H1 (cell line): ENCODE results near the gene UTP3. TPM values are rescaled to one million over a fixed set of nuclear protein-coding genes. Genes with fewer than 3 reads are reported as not detected.

Source experiments
- CTCF ChIA-PET: fragments of 300-600 bp; sonication (Branson Sonifier 250); formaldehyde crosslinking; loops from one replicate; lab custom pipeline; 2021; ENCODE audit not compliant: partially characterized antibody; lab: Charles Lee
- POLR2A ChIA-PET: fragments of 300-600 bp; sonication (Branson Sonifier 250); formaldehyde crosslinking; loops from one replicate; lab custom pipeline; 2021; ENCODE audit warnings: inconsistent platforms; ENCODE audit not compliant: partially characterized antibody; lab: Charles Lee
- DNase-seq, 2 experiments: peaks; one replicate each; pipeline versions ENCODE4 v3.0.0 to v3.0.0-alpha.2; 2010 to 2022; ENCODE audit warnings: low spot score in 2 of 2, low read depth in 1 of 2, mixed read lengths in 1 of 2
- FAIRE-seq: peaks from 2 replicates; lab custom pipeline; 2011; peaks lifted over from hg19 to GRCh38; lab: Jason Lieb, UNC
- H2AFZ ChIP-seq: 2 replicates; pipeline ENCODE4 v1.8.1; 2012; ENCODE audit warnings: low read length, inconsistent platforms
- H2AK5ac ChIP-seq: 2 replicates; pipeline ENCODE4 v1.6.1; 2013; ENCODE audit warnings: low read depth, low read length
- H2BK120ac ChIP-seq: replicated peaks from 2 replicates; pipeline ENCODE3; 2013; ENCODE audit warnings: low read depth, low read length, inconsistent platforms
- H2BK12ac ChIP-seq: 2 replicates; pipeline ENCODE4 v1.6.1; 2013; ENCODE audit warnings: low read depth, low read length
- H2BK15ac ChIP-seq: 2 replicates; pipeline ENCODE4 v1.6.1; 2013; ENCODE audit warnings: low read length
- H2BK20ac ChIP-seq: 2 replicates; pipeline ENCODE4 v1.6.1; 2013; ENCODE audit warnings: low read length
- H2BK5ac ChIP-seq: 2 replicates; pipeline ENCODE4 v1.6.1; 2013; ENCODE audit warnings: low read depth, low read length
- H3K14ac ChIP-seq: 2 replicates; pipeline ENCODE4 v1.6.1; 2013; ENCODE audit warnings: inconsistent platforms; ENCODE audit not compliant: insufficient read length
- H3K18ac ChIP-seq: 2 replicates; pipeline ENCODE4 v1.6.1; 2013; ENCODE audit warnings: low read length; ENCODE audit errors: extremely low read depth
- H3K23ac ChIP-seq: 2 replicates; pipeline ENCODE4 v1.6.1; 2013; ENCODE audit warnings: inconsistent platforms; ENCODE audit not compliant: insufficient read length
- H3K23me2 ChIP-seq: 2 replicates; pipeline ENCODE4 v1.6.1; 2013; ENCODE audit warnings: low read depth, low read length
- H3K27ac ChIP-seq: 2 replicates; pipeline ENCODE4 v1.6.1; 2011; ENCODE audit warnings: low read depth, low read length, inconsistent platforms
- H3K27me3 ChIP-seq, 4 experiments: replicated peaks in 1 of 4; 1 replicate in 1 of 4; 2 replicates in 3 of 4; pipeline versions ENCODE4 v1.6.1 to v1.8.1; 2011 to 2013; ENCODE audit warnings: low read length in 3 of 4, mild to moderate bottlenecking in 3 of 4, inconsistent platforms in 2 of 4, mixed read lengths in 2 of 4, moderate library complexity in 1 of 4; ENCODE audit not compliant: control insufficient read depth in 3 of 4, insufficient read depth in 3 of 4; ENCODE audit errors: extremely low read depth in 1 of 4
- H3K36me3 ChIP-seq, 4 experiments: 2 replicates each; pipeline versions ENCODE4 v1.6.1 to v1.8.1; 2011 to 2013; ENCODE audit warnings: mild to moderate bottlenecking in 4 of 4, low read length in 3 of 4, moderate library complexity in 2 of 4, control low read depth in 1 of 4, inconsistent platforms in 1 of 4; ENCODE audit not compliant: insufficient read depth in 4 of 4, control insufficient read depth in 2 of 4
- H3K4ac ChIP-seq: replicated peaks from 2 replicates; pipeline ENCODE3; 2013; ENCODE audit warnings: low read length, low read depth, mixed read lengths, inconsistent platforms; ENCODE audit not compliant: insufficient read length
- H3K4me1 ChIP-seq, 4 experiments: replicated peaks in 1 of 4; 1 replicate in 1 of 4; 2 replicates in 3 of 4; pipeline versions ENCODE4 v1.6.1 to v1.8.1; 2011 to 2013; ENCODE audit warnings: low read length in 3 of 4, inconsistent platforms in 2 of 4, mixed read lengths in 1 of 4; ENCODE audit not compliant: insufficient read depth in 4 of 4, control insufficient read depth in 3 of 4
- H3K4me2 ChIP-seq, 2 experiments: 2 replicates each; pipeline versions ENCODE4 v1.6.1 to v1.8.1; 2011 to 2013; ENCODE audit warnings: low read depth in 2 of 2, low read length in 2 of 2, control low read depth in 1 of 2, inconsistent platforms in 1 of 2, mild to moderate bottlenecking in 1 of 2; ENCODE audit not compliant: insufficient read depth in 1 of 2
- H3K4me3 ChIP-seq, 4 experiments: fragments of 200-600, 300-600 bp in 1 of 4; sonication (generic), shearing (Covaris generic), sonication (Bioruptor Twin) in 1 of 4; 2 replicates each; pipeline versions ENCODE4 v1.5.1 to v1.8.1; 2011 to 2016; ENCODE audit warnings: low read length in 4 of 4, low read depth in 3 of 4, control low read depth in 2 of 4, inconsistent platforms in 2 of 4, mild to moderate bottlenecking in 2 of 4, mixed read lengths in 1 of 4, moderate library complexity in 1 of 4; ENCODE audit not compliant: insufficient read depth in 2 of 4; ENCODE audit errors: extremely low read depth in 1 of 4
- H3K56ac ChIP-seq: replicated peaks from 2 replicates; pipeline ENCODE3; 2013; ENCODE audit warnings: low read depth, mild to moderate bottlenecking, mixed read lengths, low read length, inconsistent platforms; ENCODE audit not compliant: insufficient read length
- H3K79me1 ChIP-seq: 2 replicates; pipeline ENCODE4 v1.6.1; 2013; ENCODE audit warnings: low read depth, low read length, control low read depth
- H3K79me2 ChIP-seq, 2 experiments: 2 replicates each; pipeline versions ENCODE4 v1.6.1 to v1.8.1; 2012 to 2013; ENCODE audit warnings: low read length in 2 of 2, mild to moderate bottlenecking in 2 of 2, inconsistent platforms in 1 of 2; ENCODE audit not compliant: insufficient read depth in 2 of 2, control insufficient read depth in 1 of 2
- H3K9ac ChIP-seq, 4 experiments: replicated peaks in 1 of 4; 1 replicate in 1 of 4; 2 replicates in 3 of 4; pipeline versions ENCODE4 v1.6.1 to v1.8.1; 2011 to 2013; ENCODE audit warnings: low read depth in 3 of 4, low read length in 3 of 4, control low read depth in 2 of 4, mild to moderate bottlenecking in 2 of 4, moderate library complexity in 2 of 4, inconsistent platforms in 1 of 4; ENCODE audit errors: extremely low read depth in 1 of 4
- H3K9me3 ChIP-seq, 2 experiments: 2 replicates each; pipeline versions ENCODE4 v1.6.1 to v1.8.1; 2012 to 2013; ENCODE audit warnings: mild to moderate bottlenecking in 2 of 2, moderate library complexity in 2 of 2, control low read depth in 1 of 2, inconsistent platforms in 1 of 2, low read depth in 1 of 2, low read length in 1 of 2, mixed read lengths in 1 of 2; ENCODE audit not compliant: insufficient read depth in 2 of 2
- H4K20me1 ChIP-seq, 2 experiments: replicated peaks in 1 of 2; 2 replicates each; pipeline versions ENCODE3 to v1.8.1; 2011 to 2013; ENCODE audit warnings: inconsistent platforms in 2 of 2, low read length in 2 of 2, mild to moderate bottlenecking in 1 of 2; ENCODE audit not compliant: insufficient read depth in 2 of 2, control insufficient read depth in 1 of 2
- H4K5ac ChIP-seq: 2 replicates; pipeline ENCODE4 v1.6.1; 2013; ENCODE audit warnings: low read length, low read depth, mixed read lengths, inconsistent platforms; ENCODE audit not compliant: insufficient read length
- H4K8ac ChIP-seq: 2 replicates; pipeline ENCODE4 v1.8.0; 2013; ENCODE audit warnings: mild to moderate bottlenecking, moderate library complexity, low read length, inconsistent platforms; ENCODE audit not compliant: insufficient read depth; ENCODE audit errors: extremely low read depth
- H4K91ac ChIP-seq: replicated peaks from 2 replicates; pipeline ENCODE3; 2013; ENCODE audit warnings: low read length, mixed read lengths, inconsistent platforms; ENCODE audit not compliant: insufficient read length
- ATF3 ChIP-seq: IDR thresholded peaks from 2 replicates; pipeline ENCODE4 v1.6.1; 2011; ENCODE audit warnings: low read depth, mild to moderate bottlenecking, low read length; ENCODE audit not compliant: insufficient read depth
- CEBPB ChIP-seq: IDR thresholded peaks from 2 replicates; pipeline ENCODE4 v1.6.1; 2012; ENCODE audit warnings: low read depth, low read length
- EGR1 ChIP-seq: IDR thresholded peaks from 2 replicates; pipeline ENCODE4 v1.6.1; 2011; ENCODE audit warnings: low read depth, low read length, borderline replicate concordance
- MAFK ChIP-seq: IDR thresholded peaks from 2 replicates; pipeline ENCODE4 v1.6.1; 2012; ENCODE audit warnings: low read depth, mild to moderate bottlenecking, improper control_type of control experiment, low read length
- NANOG ChIP-seq: IDR thresholded peaks from 2 replicates; pipeline ENCODE4 v1.6.1; 2011; ENCODE audit warnings: low read length, low read depth, mild to moderate bottlenecking, inconsistent platforms; ENCODE audit not compliant: insufficient read depth, poor library complexity, severe bottlenecking
- TEAD4 ChIP-seq: IDR thresholded peaks from 2 replicates; pipeline ENCODE4 v1.6.1; 2012; ENCODE audit warnings: low read depth, low read length, inconsistent platforms, mixed read lengths
- USF2 ChIP-seq: IDR thresholded peaks from 2 replicates; pipeline ENCODE4 v1.6.1; 2011; ENCODE audit warnings: low read length, improper control_type of control experiment
- WGBS, 2 experiments: shearing (Covaris generic) in 1 of 2; methylation state at CpG; one replicate each; pipeline versions ENCODE4 v1.1.6 to v1.1.7; 2013 to 2015; ENCODE audit warnings: low lambda C conversion rate in 2 of 2, mixed read lengths in 2 of 2, inconsistent platforms in 1 of 2, low coverage in 1 of 2, missing lambda C conversion rate in 1 of 2; ENCODE audit not compliant: insufficient replicate concordance in 2 of 2, insufficient coverage in 1 of 2, insufficient read length in 1 of 2; ENCODE audit errors: extremely low coverage in 1 of 2, missing lambda C conversion rate in 1 of 2; 5-methylcytosine and 5-hydroxymethylcytosine counted together
- polyA plus RNA-seq, 7 experiments: library from polyadenylated mRNA; depleted of rRNA in 3 of 7; stranded (reverse) in 5 of 7; unstranded in 2 of 7; fragments of >200 nt in 5 of 7; fragments of 200-250 nt in 2 of 7; gene quantifications; 1 replicate in 5 of 7; 2 replicates in 1 of 7; 4 replicates in 1 of 7; pipeline versions ENCODE4 v1.2.1 to v1.2.3, GENCODE V29; 2011 to 2013; ENCODE audit warnings: missing spikeins in 2 of 7, mixed read lengths in 2 of 7
- total RNA-seq: library from RNA; stranded (reverse); fragmentation: NEBNext Ultra II Directional; extraction: Animal tissue kit (Norgen Biotek cat#: 25700); gene quantifications from 2 replicates; pipeline ENCODE4 v1.2.1, GENCODE V29; 2021

The UTP3 gene
- total and polyA plus RNA-seq, 2 of the 8 experiments (the other 6 are each of a cell fraction or from before 2014, with no cell fraction given) = 11.2 to 51.3 TPM

- no peak overlapping the region for H4K91ac ChIP-seq
- H2BK20ac ChIP-seq = no peak overlapping the region
- no peaks in the 10 kb centered on the region for H3K79me2 ChIP-seq
- no peak overlapping the region for H3K14ac ChIP-seq
- no peak overlapping the region for H4K5ac ChIP-seq
- H3K36me3 ChIP-seq = no peaks in the 10 kb centered on the region
- no peak overlapping the region for H3K18ac ChIP-seq
- CTCF ChIA-PET = interaction anchor here (0.8 to 1.9 kb wide), 2 partner anchors 9 to 26 kb away, joined by 4 to 5 read pairs; no protein-coding TSS in a partner anchor
- no peak overlapping the region for H2AK5ac ChIP-seq
- FAIRE-seq (no peak), DNase-seq (no peak)
- TF ChIP-seq NANOG (no peak), EGR1 (no peak), CEBPB (no peak), MAFK (no peak), USF2 (no peak), ATF3 (no peak), TEAD4 (no peak)
- no peaks in the 10 kb centered on the region for H3K4me1 ChIP-seq
- no peaks in the 10 kb centered on the region for H3K79me1 ChIP-seq
- no peak overlapping the region for H2BK15ac ChIP-seq
- H4K8ac ChIP-seq = no peak overlapping the region
- H3K4ac ChIP-seq = no peak overlapping the region
- H4K20me1 ChIP-seq = no peaks in the 10 kb centered on the region
- H3K27ac ChIP-seq = no peak overlapping the region
- H3K4me3 ChIP-seq = no peak overlapping the region
- H2BK120ac ChIP-seq = no peak overlapping the region
- POLR2A ChIA-PET = no interaction called here
- no peaks in the 10 kb centered on the region for H3K27me3 ChIP-seq
- no peak overlapping the region for H2BK12ac ChIP-seq
- no peak overlapping the region for H3K4me2 ChIP-seq
- H2BK5ac ChIP-seq = no peak overlapping the region
- WGBS, 2 experiments = 88 to 100% methylated on average over 1 of the region's 1 CpG
- H3K23me2 ChIP-seq = no peaks in the 10 kb centered on the region
- no peak overlapping the region for H3K23ac ChIP-seq
- H3K9me3 ChIP-seq = no peaks in the 10 kb centered on the region
- no peak overlapping the region for H2AFZ ChIP-seq
- no peak overlapping the region for H3K56ac ChIP-seq
- H3K9ac ChIP-seq = no peak overlapping the region
These were observed 9.8 kb upstream of the UTP3 start for GRCh38 chr4:70678383-70678999.
